Activated T-cell treated with anti-CD3 and anti-CD28 coated beads, Interleukin-2, amount 50 U/mL, for 72 hours (primary cell): Measurements from ENCODE around the gene MARCHF2. TPM values are rescaled to one million over a fixed set of nuclear protein-coding genes. Genes with fewer than 3 reads are reported as not detected.
"Not testable (repeated sequence)": the region's sequence is repeated elsewhere in the genome, so short reads cannot be mapped to it uniquely, and the experiment has no call there.

Experiments used
- ATAC-seq, 2 donors: fragments of 150-1000 bp; cut with Tn5 transposase; replicated peaks in 1 of 2; 2 replicates each; pipeline ENCODE4 v1.10.0; 2021; ENCODE audit warnings: moderate library complexity in 2 of 2, mild to moderate bottlenecking in 1 of 2
- DNase-seq, 2 donors: peaks; one replicate each; pipeline ENCODE4 v3.0.0; 2021 to 2022; ENCODE audit warnings: mixed read lengths in 1 of 2
- H3K27ac Mint-ChIP-seq: one replicate; pipeline ENCODE4 v1.8.0; 2022; ENCODE audit warnings: mild to moderate bottlenecking, moderate library complexity, mixed read lengths
- H3K27me3 Mint-ChIP-seq: one replicate; pipeline ENCODE4 v1.8.0; 2022; ENCODE audit warnings: low read depth, mixed read lengths
- H3K36me3 Mint-ChIP-seq, 2 donors: one replicate each; pipeline ENCODE4 v1.8.0; 2022; ENCODE audit warnings: mixed read lengths in 2 of 2, mild to moderate bottlenecking in 1 of 2; ENCODE audit not compliant: insufficient read depth in 2 of 2
- H3K4me1 Mint-ChIP-seq: one replicate; pipeline ENCODE4 v1.8.0; 2022; ENCODE audit warnings: low read depth, mixed read lengths
- H3K4me3 Mint-ChIP-seq, 2 donors: one replicate each; pipeline ENCODE4 v1.8.0; 2022; ENCODE audit warnings: mild to moderate bottlenecking in 2 of 2, mixed read lengths in 2 of 2, moderate library complexity in 2 of 2
- H3K9me3 Mint-ChIP-seq, 2 donors: one replicate each; pipeline ENCODE4 v1.8.0; 2022; ENCODE audit warnings: mixed read lengths in 2 of 2
- total RNA-seq, 2 donors: library from RNA; stranded (reverse); gene quantifications; one replicate each; pipeline ENCODE4 v1.2.3, GENCODE V29; 2022

MARCHF2 gene
- 10 to 100 TPM; 12.1 to 13.0 TPM for total RNA-seq

- Mint-ChIP-seq H3K36me3 (no peaks in the 10 kb centered on the region), H3K4me3 (peak within 1 kb of the TSS; percentile 62 to 76), H3K27ac (no peak within 1 kb of the TSS), H3K4me1 (peaks cover 7% of the 10 kb centered on the region), H3K27me3 (no peaks in the 10 kb centered on the region), H3K9me3 (no peaks in the 10 kb centered on the region)
- peak; percentile 97 for DNase-seq
- peak; percentile 100 for ATAC-seq
Observed at GRCh38 chr19:8412783-8413628, at the start of gene MARCHF2. Gene MARCHF2, plus strand, starts transcription at chr19:8413305. Its CDS starts 8,536 bp downstream, at chr19:8421841.

- Mint-ChIP-seq H3K4me1 (peaks cover 34% of the 10 kb centered on the region), H3K4me3 (peak within 1 kb of the TSS; percentile 88 to 98), H3K9me3 (no peaks in the 10 kb centered on the region), H3K27me3 (peaks cover 58% of the 10 kb centered on the region), H3K36me3 (peaks cover 1 to 2% of the 10 kb centered on the region in 2 donors), H3K27ac (peak within 1 kb of the TSS; percentile 59)
- peak; percentile 69 to 78 for DNase-seq
- ATAC-seq = peak; percentile 80 to 85
Observed at GRCh38 chr19:8363803-8364771, 49.0 kb upstream of the MARCHF2 start, which contains the start of gene ANGPTL4. Gene ANGPTL4, plus strand, starts transcription at chr19:8364155. Its CDS starts 167 bp downstream, at chr19:8364322.

- no peak overlapping the region for H3K27ac Mint-ChIP-seq
- ATAC-seq (no peak), DNase-seq (no peak)
- peaks cover 58% of the 10 kb centered on the region for H3K27me3 Mint-ChIP-seq
- H3K4me1 Mint-ChIP-seq = peaks cover 34% of the 10 kb centered on the region
- no peak overlapping the region for H3K4me3 Mint-ChIP-seq
- peaks cover 1 to 2% of the 10 kb centered on the region in 2 donors for H3K36me3 Mint-ChIP-seq
- no peaks in the 10 kb centered on the region for H3K9me3 Mint-ChIP-seq
Observed at GRCh38 chr19:8366121-8366581, 47.0 kb upstream of the MARCHF2 start.

- H3K27me3 Mint-ChIP-seq = peaks cover 52% of the 10 kb centered on the region
- DNase-seq (no peak), ATAC-seq (no peak)
- H3K27ac Mint-ChIP-seq = no peak overlapping the region
- H3K4me3 Mint-ChIP-seq = no peak overlapping the region
- H3K4me1 Mint-ChIP-seq = peaks cover 29% of the 10 kb centered on the region
- no peaks in the 10 kb centered on the region for H3K9me3 Mint-ChIP-seq
- H3K36me3 Mint-ChIP-seq = peaks cover 1 to 2% of the 10 kb centered on the region in 2 donors
Observed at GRCh38 chr19:8366961-8367326, 46.2 kb upstream of the MARCHF2 start.

GRCh38 chr19:8367327-8368001, 45.6 kb upstream of the MARCHF2 start:
- no peak for ATAC-seq
- Mint-ChIP-seq H3K9me3 (no peaks in the 10 kb centered on the region), H3K36me3 (peaks cover 1 to 2% of the 10 kb centered on the region in 2 donors), H3K4me3 (no peak overlapping the region), H3K27ac (no peak overlapping the region), H3K27me3 (peaks cover 52% of the 10 kb centered on the region), H3K4me1 (peaks cover 24% of the 10 kb centered on the region)
- DNase-seq = no peak

GRCh38 chr19:8370176-8371010, 42.7 kb upstream of the MARCHF2 start:
- peaks cover 9% of the 10 kb centered on the region for H3K4me1 Mint-ChIP-seq
- no peaks in the 10 kb centered on the region for H3K9me3 Mint-ChIP-seq
- no peak overlapping the region for H3K27ac Mint-ChIP-seq
- no peak overlapping the region for H3K4me3 Mint-ChIP-seq
- no peak for DNase-seq
- no peaks in the 10 kb centered on the region for H3K36me3 Mint-ChIP-seq
- peaks cover 36% of the 10 kb centered on the region for H3K27me3 Mint-ChIP-seq
- no peak for ATAC-seq

- DNase-seq (no peak), ATAC-seq (no peak)
- Mint-ChIP-seq H3K4me3 (no peak overlapping the region), H3K4me1 (peaks cover 9% of the 10 kb centered on the region), H3K9me3 (no peaks in the 10 kb centered on the region), H3K27ac (no peak overlapping the region), H3K36me3 (no peaks in the 10 kb centered on the region), H3K27me3 (peaks cover 28% of the 10 kb centered on the region)
Observed at GRCh38 chr19:8371011-8371804, 41.9 kb upstream of the MARCHF2 start.

- Mint-ChIP-seq H3K9me3 (no peaks in the 10 kb centered on the region), H3K36me3 (no peaks in the 10 kb centered on the region), H3K27ac (no peak overlapping the region), H3K4me1 (peaks cover 8% of the 10 kb centered on the region), H3K4me3 (no peak overlapping the region), H3K27me3 (no peaks in the 10 kb centered on the region)
- no peak for ATAC-seq
- no peak for DNase-seq
Observed at GRCh38 chr19:8373867-8374813, 39.0 kb upstream of the MARCHF2 start.

GRCh38 chr19:8375766-8376165, 37.3 kb upstream of the MARCHF2 start:
- H3K27me3 Mint-ChIP-seq, H3K36me3 Mint-ChIP-seq, H3K4me1 Mint-ChIP-seq, H3K9me3 Mint-ChIP-seq, ATAC-seq, H3K27ac Mint-ChIP-seq, DNase-seq, H3K4me3 Mint-ChIP-seq: not testable (repeated sequence)

GRCh38 chr19:8376373-8376974, 36.6 kb upstream of the MARCHF2 start:
- not testable (repeated sequence) for H3K36me3 Mint-ChIP-seq, H3K27me3 Mint-ChIP-seq, ATAC-seq, H3K27ac Mint-ChIP-seq, DNase-seq, H3K4me1 Mint-ChIP-seq, H3K4me3 Mint-ChIP-seq, H3K9me3 Mint-ChIP-seq
